ENCODE measurements around the gene PTH2R. TPM values are rescaled to one million over a fixed set of nuclear protein-coding genes. Genes with fewer than 3 reads are reported as not detected.

Gene PTH2R
- total RNA-seq, 2 experiments from 2014 or later, result not detected

DNA sequence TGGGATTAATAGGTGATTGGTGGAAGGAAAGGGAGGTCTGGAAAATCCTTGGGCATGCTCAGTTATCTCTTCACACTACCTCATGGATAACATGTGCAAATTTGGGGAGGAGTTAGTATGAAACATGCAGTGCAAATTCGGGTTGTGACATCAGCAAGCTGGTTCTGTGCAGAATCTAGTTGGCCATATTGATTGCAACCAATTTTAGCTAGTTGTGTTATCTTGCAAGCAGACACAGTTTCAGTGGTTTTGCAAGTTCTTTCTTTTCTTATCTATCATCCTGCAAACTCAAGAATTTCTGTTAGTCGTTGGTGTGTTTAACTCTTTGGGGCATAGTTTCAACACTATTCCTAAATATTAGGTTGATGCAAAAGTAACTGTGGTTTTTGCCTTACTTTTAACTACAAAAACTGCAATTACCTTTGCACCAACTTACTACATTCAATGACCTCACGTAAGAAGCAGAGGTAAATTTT lies 135.4 kb downstream of the PTH2R start:
- no peaks in the 10 kb centered on the region for H3K9me3 ChIP-seq (ENCODE audit: control insufficient read depth in 1 of 2, insufficient read depth in 1 of 2, low read length in 2 of 2)
- H3K27me3 ChIP-seq (ENCODE audit: control insufficient read depth in 1 of 2, insufficient read depth in 2 of 2, low read length in 2 of 2), result no peaks in the 10 kb centered on the region
- no peak for TF ChIP-seq CTCF (IDR thresholded peaks at IDR 0.05)
- H3K27ac ChIP-seq (ENCODE audit: low read depth in 1 of 2, low read length in 2 of 2), result no peak overlapping the region
- no peak overlapping the region for H3K4me3 ChIP-seq (ENCODE audit: low read length)
- H3K4me1 ChIP-seq (ENCODE audit: insufficient read depth, low read length), result no peaks in the 10 kb centered on the region
- Mint-ChIP-seq H3K9me3 (no peaks in the 10 kb centered on the region), H3K27me3 (no peaks in the 10 kb centered on the region), H3K4me1 (ENCODE audit: low read depth) (no peaks in the 10 kb centered on the region), H3K36me3 (ENCODE audit: low read depth) (no peaks in the 10 kb centered on the region), H3K4me3 (no peak overlapping the region), H3K27ac (no peak overlapping the region)
- POLR2A ChIA-PET, result no interaction called here
- intact Hi-C loops (cut with DNase I, micrococcal nuclease), result no loop called here
- ATAC-seq (ENCODE audit: poor library complexity) (no peak), DNase-seq (no peak)
- H3K36me3 ChIP-seq (ENCODE audit: insufficient read depth, low read length), result no peaks in the 10 kb centered on the region
- CTCF ChIA-PET, result no interaction called here

GRCh38 chr2:208542465-208543041 lies 136.0 kb downstream of the PTH2R start:
- H3K4me3 ChIP-seq (ENCODE audit: low read length), result no peak overlapping the region
- Mint-ChIP-seq H3K27me3 (no peaks in the 10 kb centered on the region), H3K36me3 (ENCODE audit: low read depth) (no peaks in the 10 kb centered on the region), H3K4me3 (no peak overlapping the region), H3K27ac (no peak overlapping the region), H3K9me3 (no peaks in the 10 kb centered on the region), H3K4me1 (ENCODE audit: low read depth) (no peaks in the 10 kb centered on the region)
- no peaks in the 10 kb centered on the region for H3K9me3 ChIP-seq (ENCODE audit: control insufficient read depth in 1 of 2, insufficient read depth in 1 of 2, low read length in 2 of 2)
- no peaks in the 10 kb centered on the region for H3K27me3 ChIP-seq (ENCODE audit: control insufficient read depth in 1 of 2, insufficient read depth in 2 of 2, low read length in 2 of 2)
- CTCF ChIA-PET, result no interaction called here
- TF ChIP-seq CTCF (IDR thresholded peaks at IDR 0.05), result no peak
- intact Hi-C loops (cut with DNase I, micrococcal nuclease), result no loop called here
- no peak for ATAC-seq (ENCODE audit: poor library complexity)
- H3K36me3 ChIP-seq (ENCODE audit: insufficient read depth, low read length), result no peaks in the 10 kb centered on the region
- H3K4me1 ChIP-seq (ENCODE audit: insufficient read depth, low read length), result no peaks in the 10 kb centered on the region
- DNase-seq, result no peak
- H3K27ac ChIP-seq (ENCODE audit: low read depth in 1 of 2, low read length in 2 of 2), result no peak overlapping the region
- POLR2A ChIA-PET, result no interaction called here

Other genes with a start within 250 kb of the PTH2R start
- gene CRYGA, start 243.2 kb upstream of the PTH2R start, total RNA-seq, result not detected
- gene C2orf80, start 216.8 kb upstream of the PTH2R start, total RNA-seq, result not detected
- gene IDH1, start 151.7 kb upstream of the PTH2R start, total RNA-seq, result 1 to 10 TPM; 3.0 to 3.4 TPM
- 10 to 100 TPM; 29.3 to 29.9 TPM for gene PIKFYVE, start 140.5 kb upstream of the PTH2R start, total RNA-seq